ENCODE measurements around the gene CENPV. TPM values are rescaled to one million over a fixed set of nuclear protein-coding genes. Genes with fewer than 3 reads are reported as not detected.

The CENPV gene
- total and polyA plus RNA-seq, 2 donors (not counting 3 experiments of a cell fraction or from before 2014, with no cell fraction given), result 38.2 to 41.6 TPM

DNA sequence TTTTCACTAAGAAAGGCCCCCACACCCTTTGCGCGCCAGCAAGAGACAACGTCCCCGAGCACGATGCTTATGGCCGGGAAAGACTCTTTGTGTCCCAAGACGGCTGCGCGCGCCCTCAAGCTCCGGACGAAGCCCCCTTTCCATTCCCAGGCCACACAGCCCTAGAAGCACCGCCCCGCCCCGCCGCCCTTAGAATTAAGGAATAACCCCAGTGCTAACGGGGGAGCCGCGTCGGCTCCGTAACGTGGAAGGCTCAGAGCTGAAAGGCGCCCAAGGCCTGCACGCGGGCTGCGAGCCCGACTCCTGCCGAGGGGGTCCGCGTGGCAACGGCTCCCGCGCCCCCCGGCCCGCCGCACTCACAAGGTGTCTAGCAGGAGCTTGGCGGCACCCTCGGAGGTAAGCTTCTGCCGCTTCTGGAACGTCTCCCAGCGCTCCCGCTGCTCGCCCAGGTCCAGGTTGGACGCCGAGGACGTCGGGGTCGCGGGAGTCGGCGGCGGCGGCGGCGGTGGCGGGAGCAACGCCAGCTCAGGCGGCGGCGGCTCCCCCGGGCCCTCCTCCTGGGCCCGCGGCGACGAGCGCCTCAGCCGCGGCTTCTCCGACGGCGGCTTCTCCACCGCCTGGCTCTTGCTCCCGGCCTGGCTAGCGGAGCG lies 477 bp downstream of the CENPV start:
- FAIRE-seq (no peak), DNase-seq (ENCODE audit: low read depth, low spot score) (peak; percentile 54)
- CTCF ChIA-PET, result interaction anchor here (0.6 to 5.1 kb wide), 31 partner anchors 10 to 271 kb away, joined by 3 to 73 read pairs (median 4); partner anchors contain the start of genes NCOR1, PIGL, TRPV2 and UBB

More for the DNA sequence above, 477 bp downstream of the CENPV start:
- Histone ChIP-seq H2AFZ (ENCODE audit: low read depth, low read length) (peak overlapping the region; percentile 77), H3K9ac (replicated peaks; ENCODE audit: extremely low read depth, insufficient read depth, low read length) (peak overlapping the region; percentile 77), H3K9me3 (replicated peaks; ENCODE audit: control insufficient read depth, insufficient read depth, low read length) (no peaks in the 10 kb centered on the region), H4K20me1 (replicated peaks; ENCODE audit: control insufficient read depth, extremely low read depth, insufficient read depth, low read length) (no peaks in the 10 kb centered on the region), H3K27ac (ENCODE audit: insufficient read depth, low read depth, low read length) (peak overlapping the region; percentile 2), H3K27me3 (ENCODE audit: control insufficient read depth in 2 of 2, insufficient read depth in 2 of 2, low read length in 2 of 2) (no peaks in the 10 kb centered on the region), H3K4me2 (ENCODE audit: insufficient read depth, low read length) (peak overlapping the region; percentile 87), H3K4me1 (ENCODE audit: control insufficient read depth, extremely low read depth, insufficient read depth, low read length) (peaks cover 10% of the 10 kb centered on the region), H3K79me2 (ENCODE audit: control insufficient read depth, insufficient read depth, low read length) (peaks cover 5% of the 10 kb centered on the region), H3K36me3 (ENCODE audit: control insufficient read depth in 2 of 2, extremely low read depth in 1 of 2, insufficient read depth in 2 of 2, low read length in 2 of 2) (peaks cover 0 to 6% of the 10 kb centered on the region in 2 experiments), H3K4me3 (replicated peaks in 1 of 3; ENCODE audit: insufficient read depth in 1 of 3, low read depth in 1 of 3, low read length in 3 of 3) (peak overlapping the region; percentile 48 to 60 (median 49)), H3K9me1 (replicated peaks; ENCODE audit: control insufficient read depth, extremely low read depth, insufficient read depth, low read length) (no peaks in the 10 kb centered on the region)
- POLR2A ChIA-PET, result interaction anchor here (1.5 kb wide), 2 partner anchors 28 to 86 kb away, joined by 4 to 15 read pairs; partner anchors contain the start of gene UBB
- dilution Hi-C loops (cut with MboI; ENCODE audit: extremely low pct_ligation_motif_present, low sequenced_read_pairs), result no loop called here
- intact Hi-C loops (cut with micrococcal nuclease), result loop anchor here (1.0 to 2.0 kb wide), 2 partner anchors 65 to 138 kb away; partner anchors contain the start of gene NCOR1
- BruUV-seq (replicated peaks), result TSS peak; percentile 43
- TF ChIP-seq GATA2 (IDR thresholded peaks at IDR 0.05; ENCODE audit: insufficient read depth, insufficient read length, low read depth, low read length) (no peak), EZH2 (IDR thresholded peaks at IDR 0.05; ENCODE audit: borderline replicate concordance, low read depth, low read length, severe bottlenecking) (no peak), MYC (IDR thresholded peaks at IDR 0.05; ENCODE audit: low read depth, low read length) (no peak), JUN (IDR thresholded peaks at IDR 0.05; ENCODE audit: borderline replicate concordance, insufficient read depth, insufficient read length, low read depth) (no peak), POLR2AphosphoS5 (IDR thresholded peaks at IDR 0.05; ENCODE audit: insufficient read depth, low read depth, low read length) (no peak)
- TF ChIP-seq, protein P1, sequence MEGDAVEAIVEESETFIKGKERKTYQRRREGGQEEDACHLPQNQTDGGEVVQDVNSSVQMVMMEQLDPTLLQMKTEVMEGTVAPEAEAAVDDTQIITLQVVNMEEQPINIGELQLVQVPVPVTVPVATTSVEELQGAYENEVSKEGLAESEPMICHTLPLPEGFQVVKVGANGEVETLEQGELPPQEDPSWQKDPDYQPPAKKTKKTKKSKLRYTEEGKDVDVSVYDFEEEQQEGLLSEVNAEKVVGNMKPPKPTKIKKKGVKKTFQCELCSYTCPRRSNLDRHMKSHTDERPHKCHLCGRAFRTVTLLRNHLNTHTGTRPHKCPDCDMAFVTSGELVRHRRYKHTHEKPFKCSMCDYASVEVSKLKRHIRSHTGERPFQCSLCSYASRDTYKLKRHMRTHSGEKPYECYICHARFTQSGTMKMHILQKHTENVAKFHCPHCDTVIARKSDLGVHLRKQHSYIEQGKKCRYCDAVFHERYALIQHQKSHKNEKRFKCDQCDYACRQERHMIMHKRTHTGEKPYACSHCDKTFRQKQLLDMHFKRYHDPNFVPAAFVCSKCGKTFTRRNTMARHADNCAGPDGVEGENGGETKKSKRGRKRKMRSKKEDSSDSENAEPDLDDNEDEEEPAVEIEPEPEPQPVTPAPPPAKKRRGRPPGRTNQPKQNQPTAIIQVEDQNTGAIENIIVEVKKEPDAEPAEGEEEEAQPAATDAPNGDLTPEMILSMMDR (IDR thresholded peaks at IDR 0.05; ENCODE audit: extremely low read depth in 1 of 2, insufficient read depth in 1 of 2, low read depth in 1 of 2, low read length in 2 of 2), result no peak
- TF ChIP-seq, protein P2, sequence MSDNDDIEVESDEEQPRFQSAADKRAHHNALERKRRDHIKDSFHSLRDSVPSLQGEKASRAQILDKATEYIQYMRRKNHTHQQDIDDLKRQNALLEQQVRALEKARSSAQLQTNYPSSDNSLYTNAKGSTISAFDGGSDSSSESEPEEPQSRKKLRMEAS (IDR thresholded peaks at IDR 0.05; ENCODE audit: insufficient read depth, insufficient read length), result no peak
